ENCODE measurements around the gene DCAKD. TPM values are rescaled to one million over a fixed set of nuclear protein-coding genes. Genes with fewer than 3 reads are reported as not detected.

DCAKD gene
- total RNA-seq, 2 experiments from 2014 or later, result 11.6 to 12.2 TPM

- TF ChIP-seq, protein P1, sequence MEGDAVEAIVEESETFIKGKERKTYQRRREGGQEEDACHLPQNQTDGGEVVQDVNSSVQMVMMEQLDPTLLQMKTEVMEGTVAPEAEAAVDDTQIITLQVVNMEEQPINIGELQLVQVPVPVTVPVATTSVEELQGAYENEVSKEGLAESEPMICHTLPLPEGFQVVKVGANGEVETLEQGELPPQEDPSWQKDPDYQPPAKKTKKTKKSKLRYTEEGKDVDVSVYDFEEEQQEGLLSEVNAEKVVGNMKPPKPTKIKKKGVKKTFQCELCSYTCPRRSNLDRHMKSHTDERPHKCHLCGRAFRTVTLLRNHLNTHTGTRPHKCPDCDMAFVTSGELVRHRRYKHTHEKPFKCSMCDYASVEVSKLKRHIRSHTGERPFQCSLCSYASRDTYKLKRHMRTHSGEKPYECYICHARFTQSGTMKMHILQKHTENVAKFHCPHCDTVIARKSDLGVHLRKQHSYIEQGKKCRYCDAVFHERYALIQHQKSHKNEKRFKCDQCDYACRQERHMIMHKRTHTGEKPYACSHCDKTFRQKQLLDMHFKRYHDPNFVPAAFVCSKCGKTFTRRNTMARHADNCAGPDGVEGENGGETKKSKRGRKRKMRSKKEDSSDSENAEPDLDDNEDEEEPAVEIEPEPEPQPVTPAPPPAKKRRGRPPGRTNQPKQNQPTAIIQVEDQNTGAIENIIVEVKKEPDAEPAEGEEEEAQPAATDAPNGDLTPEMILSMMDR (IDR thresholded peaks at IDR 0.05), result no peak
- ATAC-seq (ENCODE audit: poor library complexity) (no peak), DNase-seq (no peak)
- Mint-ChIP-seq H3K36me3 (ENCODE audit: low read depth) (peaks cover 40% of the 10 kb centered on the region), H3K27me3 (no peaks in the 10 kb centered on the region), H3K27ac (no peak overlapping the region), H3K4me1 (ENCODE audit: low read depth) (peaks cover 23% of the 10 kb centered on the region), H3K9me3 (no peaks in the 10 kb centered on the region), H3K4me3 (no peak overlapping the region)
- ChIA-PET CTCF (interaction anchor here (0.8 kb wide), 1 partner anchor 18 kb away, joined by 3 read pairs; no protein-coding TSS in a partner anchor), POLR2A (no interaction called here)
- Histone ChIP-seq H3K27ac (ENCODE audit: low read depth in 1 of 2, low read length in 2 of 2) (no peak overlapping the region), H3K36me3 (ENCODE audit: insufficient read depth, low read length) (peaks cover 43% of the 10 kb centered on the region), H3K9me3 (ENCODE audit: control insufficient read depth in 1 of 2, insufficient read depth in 1 of 2, low read length in 2 of 2) (no peaks in the 10 kb centered on the region), H3K4me1 (ENCODE audit: insufficient read depth, low read length) (peaks cover 10% of the 10 kb centered on the region), H3K27me3 (ENCODE audit: control insufficient read depth in 1 of 2, insufficient read depth in 2 of 2, low read length in 2 of 2) (no peaks in the 10 kb centered on the region), H3K4me3 (ENCODE audit: low read length) (no peak overlapping the region)
- intact Hi-C loops (cut with DNase I, micrococcal nuclease), result no loop called here
These were observed 19.4 kb upstream of the DCAKD start for GRCh38 chr17:45070809-45071208.

- no peak overlapping the region for H3K27ac ChIP-seq (ENCODE audit: low read depth in 1 of 2, low read length in 2 of 2)
- ATAC-seq (ENCODE audit: poor library complexity), result no peak
- TF ChIP-seq, protein P1 (IDR thresholded peaks at IDR 0.05), result no peak
- Mint-ChIP-seq H3K27ac (no peak overlapping the region), H3K36me3 (ENCODE audit: low read depth) (peaks cover 40% of the 10 kb centered on the region), H3K4me1 (ENCODE audit: low read depth) (peaks cover 25% of the 10 kb centered on the region), H3K4me3 (no peak overlapping the region), H3K9me3 (no peaks in the 10 kb centered on the region), H3K27me3 (no peaks in the 10 kb centered on the region)
- peaks cover 10% of the 10 kb centered on the region for H3K4me1 ChIP-seq (ENCODE audit: insufficient read depth, low read length)
- intact Hi-C loops (cut with DNase I, micrococcal nuclease), result no loop called here
- peaks cover 41% of the 10 kb centered on the region for H3K36me3 ChIP-seq (ENCODE audit: insufficient read depth, low read length)
- DNase-seq, result no peak
- H3K27me3 ChIP-seq (ENCODE audit: control insufficient read depth in 1 of 2, insufficient read depth in 2 of 2, low read length in 2 of 2), result no peaks in the 10 kb centered on the region
- CTCF ChIA-PET, result interaction anchor here (0.8 kb wide), 1 partner anchor 19 kb away, joined by 3 read pairs; no protein-coding TSS in a partner anchor
- POLR2A ChIA-PET, result interaction anchor here (1.1 kb wide), 1 partner anchor 9 kb away, joined by 4 read pairs; the partner anchor contains the start of gene NMT1
- no peak overlapping the region for H3K4me3 ChIP-seq (ENCODE audit: low read length)
- no peaks in the 10 kb centered on the region for H3K9me3 ChIP-seq (ENCODE audit: control insufficient read depth in 1 of 2, insufficient read depth in 1 of 2, low read length in 2 of 2)
These were observed 18.6 kb upstream of the DCAKD start for GRCh38 chr17:45070001-45070400.

DNA sequence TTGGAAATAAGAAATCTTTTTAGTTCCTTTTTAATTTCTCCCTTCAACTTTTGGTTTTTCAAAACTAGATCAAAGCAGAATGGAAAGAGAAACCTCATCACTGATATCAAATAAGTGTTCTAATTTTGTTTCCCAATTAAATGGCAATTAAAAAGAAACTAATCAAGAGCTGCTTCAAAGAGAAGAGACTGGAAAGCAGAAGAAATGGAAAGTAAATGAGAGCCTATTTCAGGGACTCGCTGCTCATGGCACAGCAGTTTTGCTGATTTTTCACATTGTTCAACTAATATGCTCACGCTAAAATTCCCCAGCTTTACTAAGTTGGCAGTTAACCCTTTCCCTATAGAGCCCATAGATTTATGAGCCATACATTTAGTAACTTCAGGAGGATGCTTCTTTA is 16.2 kb upstream of the DCAKD start:
- Mint-ChIP-seq H3K4me3 (no peak overlapping the region), H3K27ac (no peak overlapping the region), H3K9me3 (no peaks in the 10 kb centered on the region), H3K27me3 (no peaks in the 10 kb centered on the region), H3K36me3 (ENCODE audit: low read depth) (peaks cover 27% of the 10 kb centered on the region), H3K4me1 (ENCODE audit: low read depth) (peaks cover 30% of the 10 kb centered on the region)
- DNase-seq (no peak), ATAC-seq (ENCODE audit: poor library complexity) (no peak)
- TF ChIP-seq, protein P1 (IDR thresholded peaks at IDR 0.05), result no peak
- H3K36me3 ChIP-seq (ENCODE audit: insufficient read depth, low read length), result peaks cover 31% of the 10 kb centered on the region
- intact Hi-C loops (cut with DNase I, micrococcal nuclease), result no loop called here
- no peaks in the 10 kb centered on the region for H3K9me3 ChIP-seq (ENCODE audit: control insufficient read depth in 1 of 2, insufficient read depth in 1 of 2, low read length in 2 of 2)
- H3K27ac ChIP-seq (ENCODE audit: low read depth in 1 of 2, low read length in 2 of 2), result no peak overlapping the region
- H3K27me3 ChIP-seq (ENCODE audit: control insufficient read depth in 1 of 2, insufficient read depth in 2 of 2, low read length in 2 of 2), result no peaks in the 10 kb centered on the region
- ChIA-PET CTCF (no interaction called here), POLR2A (no interaction called here)
- no peak overlapping the region for H3K4me3 ChIP-seq (ENCODE audit: low read length)
- peaks cover 27% of the 10 kb centered on the region for H3K4me1 ChIP-seq (ENCODE audit: insufficient read depth, low read length)

Measured in CD4-positive, alpha-beta T cell (primary cell).